Endothelial cell of umbilical vein (primary cell): ENCODE results near the gene TPP1. TPM values are rescaled to one million over a fixed set of nuclear protein-coding genes. Genes with fewer than 3 reads are reported as not detected.

Source experiments
- BruUV-seq: library from RNA; stranded (reverse); fragments of 400-500 nt; replicated peaks from 2 replicates; lab custom pipeline; 2021; lab: Mats Ljungman, UMichigan
- CTCF ChIA-PET: fragments of 300-600, 350-600 bp; sonication (Branson Sonifier 250); formaldehyde crosslinking; loops from one replicate; lab custom pipeline; 2021; ENCODE audit warnings: antibody characterized with exemption, inconsistent platforms; lab: Charles Lee
- POLR2A ChIA-PET: fragments of 300-600, 350-600 bp; sonication (Branson Sonifier 250); formaldehyde crosslinking; loops from one replicate; lab custom pipeline; 2021; ENCODE audit warnings: antibody characterized with exemption, inconsistent platforms; lab: Charles Lee
- DNase-seq: peaks from one replicate; pipeline ENCODE4 v3.0.0-alpha.2; 2011; ENCODE audit warnings: low read depth, low spot score
- FAIRE-seq: peaks from 2 replicates; lab custom pipeline; 2011; peaks lifted over from hg19 to GRCh38; lab: Jason Lieb, UNC
- H2AFZ ChIP-seq: 2 replicates; pipeline ENCODE4 v1.6.0; 2012; ENCODE audit warnings: low read depth, low read length, control low read depth, inconsistent platforms
- H3K27ac ChIP-seq: 2 replicates; pipeline ENCODE4 v1.5.1; 2011; ENCODE audit warnings: low read depth, mild to moderate bottlenecking, control low read depth, low read length, moderate library complexity; ENCODE audit not compliant: insufficient read depth
- H3K27me3 ChIP-seq, 2 experiments: 2 replicates each; pipeline versions ENCODE4 v1.6.0 to v1.6.1; 2011; ENCODE audit warnings: low read length in 2 of 2, mixed read lengths in 1 of 2; ENCODE audit not compliant: control insufficient read depth in 2 of 2, insufficient read depth in 2 of 2
- H3K36me3 ChIP-seq, 2 experiments: 2 replicates in 1 of 2; 3 replicates in 1 of 2; pipeline ENCODE4 v1.5.1; 2011; ENCODE audit warnings: low read length in 2 of 2, mild to moderate bottlenecking in 1 of 2, moderate library complexity in 1 of 2; ENCODE audit not compliant: control insufficient read depth in 2 of 2, insufficient read depth in 2 of 2; ENCODE audit errors: extremely low read depth in 1 of 2
- H3K4me1 ChIP-seq: 3 replicates; pipeline ENCODE4 v1.5.1; 2011; ENCODE audit warnings: mild to moderate bottlenecking, low read length; ENCODE audit not compliant: control insufficient read depth, insufficient read depth; ENCODE audit errors: extremely low read depth
- H3K4me2 ChIP-seq: 2 replicates; pipeline ENCODE4 v1.6.1; 2011; ENCODE audit warnings: low read length, control low read depth, mixed read lengths; ENCODE audit not compliant: insufficient read depth
- H3K4me3 ChIP-seq, 3 experiments: fragments of 200-600 bp in 1 of 3; sonication (generic), shearing (Covaris generic) in 1 of 3; replicated peaks in 1 of 3; 2 replicates each; pipeline ENCODE4 v1.5.1; 2011 to 2016; ENCODE audit warnings: control low read depth in 3 of 3, low read length in 3 of 3, mild to moderate bottlenecking in 2 of 3, inconsistent platforms in 1 of 3, low read depth in 1 of 3, moderate library complexity in 1 of 3; ENCODE audit not compliant: insufficient read depth in 1 of 3
- H3K79me2 ChIP-seq: 2 replicates; pipeline ENCODE4 v1.6.0; 2012; ENCODE audit warnings: low read length, inconsistent platforms; ENCODE audit not compliant: control insufficient read depth, insufficient read depth
- H3K9ac ChIP-seq: replicated peaks from 2 replicates; pipeline ENCODE3; 2011; ENCODE audit warnings: low read length, control low read depth; ENCODE audit not compliant: insufficient read depth; ENCODE audit errors: extremely low read depth
- H3K9me1 ChIP-seq: replicated peaks from 3 replicates; pipeline ENCODE4 v1.6.0; 2011; ENCODE audit warnings: mild to moderate bottlenecking, low read length; ENCODE audit not compliant: control insufficient read depth, insufficient read depth; ENCODE audit errors: extremely low read depth
- H3K9me3 ChIP-seq: replicated peaks from 2 replicates; pipeline ENCODE4 v1.5.1; 2012; ENCODE audit warnings: low read length, inconsistent platforms; ENCODE audit not compliant: control insufficient read depth, insufficient read depth
- H4K20me1 ChIP-seq: replicated peaks from 2 replicates; pipeline ENCODE3; 2011; ENCODE audit warnings: mild to moderate bottlenecking, low read length; ENCODE audit not compliant: control insufficient read depth, insufficient read depth; ENCODE audit errors: extremely low read depth
- EZH2 ChIP-seq: IDR thresholded peaks from 2 replicates; pipeline ENCODE4 v1.6.1; 2012; ENCODE audit warnings: borderline replicate concordance, low read depth, mild to moderate bottlenecking, moderate library complexity, low read length, inconsistent platforms; ENCODE audit not compliant: severe bottlenecking
- GATA2 ChIP-seq: IDR thresholded peaks from 2 replicates; pipeline ENCODE4 v1.7.0; 2011; ENCODE audit warnings: low read depth, mild to moderate bottlenecking, moderate library complexity, mixed read lengths, low read length; ENCODE audit not compliant: insufficient read length, insufficient read depth
- JUN ChIP-seq: IDR thresholded peaks from 2 replicates; pipeline ENCODE4 v1.6.1; 2011; ENCODE audit warnings: borderline replicate concordance, low read depth; ENCODE audit not compliant: insufficient read length, insufficient read depth
- dilution Hi-C: fragments of 300-500 bp; cut with MboI; formaldehyde crosslinking; loops from one replicate; pipeline ENCODE4 v1.15.0; 2019; ENCODE audit warnings: low sequenced_read_pairs; ENCODE audit not compliant: extremely low pct_ligation_motif_present
- intact Hi-C: fragments of 100-400 bp; cut with micrococcal nuclease; formaldehyde crosslinking; loops from one replicate; pipeline ENCODE4 v1.10.0; 2022
- polyA plus RNA-seq, 4 experiments: library from polyadenylated mRNA; depleted of rRNA in 3 of 4; stranded (reverse) in 3 of 4; unstranded in 1 of 4; fragments of >200 nt; gene quantifications; 2 replicates each; pipeline versions ENCODE4 v1.2.1 to v1.2.3, GENCODE V29; 2011 to 2012; ENCODE audit warnings: missing spikeins in 1 of 4
- total RNA-seq: library from RNA; stranded (reverse); gene quantifications from 2 replicates; pipeline ENCODE4 v1.2.3, GENCODE V29; 2021
- TF ChIP-seq, protein P1 (sequence below), 2 donors: IDR thresholded peaks; 1 replicate in 1 of 2; 2 replicates in 1 of 2; pipeline ENCODE4 v1.5.1; 2011; ENCODE audit warnings: low read length in 2 of 2, mild to moderate bottlenecking in 2 of 2, moderate library complexity in 2 of 2, control low read depth in 1 of 2, inconsistent platforms in 1 of 2, low read depth in 1 of 2; ENCODE audit not compliant: insufficient read depth in 1 of 2; ENCODE audit errors: extremely low read depth in 1 of 2

The TPP1 gene
- total and polyA plus RNA-seq, 2 donors (not counting 3 experiments of a cell fraction or from before 2014, with no cell fraction given), result 124 to 224 TPM

DNA sequence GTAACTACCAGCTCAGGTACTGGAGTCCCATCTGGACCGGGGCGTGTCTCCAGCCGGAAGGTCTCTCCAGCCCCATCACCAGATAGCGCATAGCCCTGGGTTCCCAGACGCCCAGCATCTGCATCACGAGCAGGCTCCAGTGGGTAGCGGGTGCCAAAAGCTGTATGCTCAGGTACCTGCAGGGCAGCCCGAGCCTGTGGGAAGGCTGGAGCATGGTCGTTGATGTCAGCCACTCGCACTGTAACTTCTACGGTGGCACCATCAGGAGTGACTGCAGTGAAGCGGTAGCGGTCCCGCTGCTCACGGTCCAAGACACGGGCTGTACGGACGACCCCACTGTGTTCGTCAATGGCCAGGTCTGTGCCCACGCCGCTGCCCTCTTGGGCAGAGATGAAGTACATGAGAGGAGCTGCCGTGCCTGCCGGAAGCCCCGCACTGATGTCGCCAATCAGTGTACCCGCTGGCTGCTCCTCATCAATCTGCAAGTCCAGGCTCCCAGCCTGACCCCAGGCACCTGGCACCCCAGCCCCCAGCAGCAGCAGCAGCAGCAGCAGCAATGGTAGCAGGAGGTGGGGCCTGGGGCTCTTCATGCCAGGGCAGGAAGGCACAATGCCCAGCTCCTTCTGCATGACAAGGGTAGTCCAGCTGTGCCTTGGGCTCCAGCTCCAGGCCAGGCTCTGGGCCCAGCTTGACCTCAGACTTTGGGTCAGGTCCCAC lies 21.9 kb upstream of the TPP1 start:
- TF ChIP-seq EZH2 (no peak), JUN (no peak), GATA2 (no peak)
- TF ChIP-seq, protein P1, sequence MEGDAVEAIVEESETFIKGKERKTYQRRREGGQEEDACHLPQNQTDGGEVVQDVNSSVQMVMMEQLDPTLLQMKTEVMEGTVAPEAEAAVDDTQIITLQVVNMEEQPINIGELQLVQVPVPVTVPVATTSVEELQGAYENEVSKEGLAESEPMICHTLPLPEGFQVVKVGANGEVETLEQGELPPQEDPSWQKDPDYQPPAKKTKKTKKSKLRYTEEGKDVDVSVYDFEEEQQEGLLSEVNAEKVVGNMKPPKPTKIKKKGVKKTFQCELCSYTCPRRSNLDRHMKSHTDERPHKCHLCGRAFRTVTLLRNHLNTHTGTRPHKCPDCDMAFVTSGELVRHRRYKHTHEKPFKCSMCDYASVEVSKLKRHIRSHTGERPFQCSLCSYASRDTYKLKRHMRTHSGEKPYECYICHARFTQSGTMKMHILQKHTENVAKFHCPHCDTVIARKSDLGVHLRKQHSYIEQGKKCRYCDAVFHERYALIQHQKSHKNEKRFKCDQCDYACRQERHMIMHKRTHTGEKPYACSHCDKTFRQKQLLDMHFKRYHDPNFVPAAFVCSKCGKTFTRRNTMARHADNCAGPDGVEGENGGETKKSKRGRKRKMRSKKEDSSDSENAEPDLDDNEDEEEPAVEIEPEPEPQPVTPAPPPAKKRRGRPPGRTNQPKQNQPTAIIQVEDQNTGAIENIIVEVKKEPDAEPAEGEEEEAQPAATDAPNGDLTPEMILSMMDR (IDR thresholded peaks at IDR 0.05; ENCODE audit: extremely low read depth in 1 of 2, insufficient read depth in 1 of 2, low read depth in 1 of 2, low read length in 2 of 2), result no peak
- BruUV-seq, result no TSS peak
- Histone ChIP-seq H2AFZ (no peak overlapping the region), H3K4me3 (no peak overlapping the region), H3K4me1 (peaks cover 38% of the 10 kb centered on the region), H3K79me2 (peaks cover 5% of the 10 kb centered on the region), H3K27me3 (no peaks in the 10 kb centered on the region), H3K4me2 (no peak overlapping the region), H3K36me3 (peaks cover 0 to 17% of the 10 kb centered on the region in 2 experiments), H3K9me1 (no peaks in the 10 kb centered on the region), H3K9ac (no peak overlapping the region), H4K20me1 (no peaks in the 10 kb centered on the region), H3K27ac (no peak overlapping the region), H3K9me3 (no peaks in the 10 kb centered on the region)
- intact Hi-C loops (no loop called here), dilution Hi-C loops (no loop called here)
- DNase-seq, result no peak
- POLR2A ChIA-PET, result no interaction called here
- FAIRE-seq, result no peak
- CTCF ChIA-PET, result interaction anchor here (0.9 to 1.0 kb wide), 3 partner anchors 10 to 42 kb away, joined by 3 to 5 read pairs (median 4); partner anchors contain the start of gene MRPL17
